ENCODE measurements around the gene SNN. TPM values are rescaled to one million over a fixed set of nuclear protein-coding genes. Genes with fewer than 3 reads are reported as not detected.
A peak's percentile ranks its signal among the peaks of the same experiment; 100 is the strongest.

Gene SNN
- total RNA-seq, 4 donors from 2014 or later = 30.7 to 66.9 (median 33.6) TPM

DNA sequence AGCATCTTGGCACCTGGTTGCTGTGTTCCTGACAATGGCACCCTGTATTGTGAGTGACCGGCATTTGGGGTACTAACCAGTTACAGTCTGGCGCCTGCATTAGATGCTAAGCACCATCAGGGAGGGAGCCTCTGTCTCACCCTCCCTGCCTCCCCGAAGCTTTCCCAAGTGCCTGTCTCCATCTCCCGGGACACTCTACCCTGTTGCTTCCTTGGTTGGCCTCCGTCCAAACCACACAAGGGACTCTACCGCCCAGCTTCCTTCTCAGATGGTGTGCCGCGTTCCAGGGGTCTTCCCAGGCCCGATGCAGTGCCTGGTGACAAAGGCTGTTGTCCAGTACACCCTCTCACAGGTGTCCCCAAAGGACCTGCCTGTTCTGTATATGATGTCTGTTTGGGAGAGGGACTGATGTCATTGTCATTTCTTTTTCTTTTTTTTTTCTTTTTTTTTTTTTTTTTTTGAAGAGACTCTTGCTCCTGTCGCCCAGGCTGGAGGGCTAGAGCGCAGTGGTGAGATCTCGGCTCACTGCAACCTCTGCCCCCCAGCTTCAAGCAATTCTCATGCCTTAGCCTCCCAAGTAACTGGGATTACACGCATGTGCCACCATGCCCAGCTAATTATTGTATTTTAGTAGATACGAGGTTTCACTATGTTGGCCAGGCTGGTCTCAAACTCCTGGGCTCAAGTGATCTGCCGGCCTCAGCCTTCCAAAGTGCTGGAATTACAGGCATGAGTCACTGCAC lies 6.7 kb downstream of the SNN start:
- no peak for DNase-seq (ENCODE audit: extremely low spot score)
- peaks cover 81 to 88% (median 85%) of the 10 kb centered on the region in 4 donors for H3K4me1 ChIP-seq
- TF ChIP-seq EP300 (IDR thresholded peaks at IDR 0.05) (no peak), CTCF (IDR thresholded peaks at IDR 0.05) (no peak), POLR2A (IDR thresholded peaks at IDR 0.05; ENCODE audit: low read depth) (no peak), POLR2AphosphoS5 (IDR thresholded peaks at IDR 0.05) (no peak)
- 49% methylated on average over 13 of the region's 15 CpGs for WGBS
- intact Hi-C loops (cut with DNase I) = loop anchor here (10.0 kb wide), 1 partner anchor 60 kb away; no protein-coding TSS in a partner anchor
- peaks cover 5 to 46% (median 42%) of the 10 kb centered on the region in 4 donors for H3K36me3 ChIP-seq
- H3K4me3 ChIP-seq = no peak overlapping the region
- peak overlapping the region in 3 of 4 donors; percentile 48 to 66 (median 52) for H3K27ac ChIP-seq (replicated peaks in 1 of 4)
- no peaks in the 10 kb centered on the region for H3K27me3 ChIP-seq
- no peaks in the 10 kb centered on the region for H3K9me3 ChIP-seq

- no peak for TF ChIP-seq EP300 (IDR thresholded peaks at IDR 0.05)
- TF ChIP-seq POLR2AphosphoS5 (IDR thresholded peaks at IDR 0.05) = no peak
- no peak for TF ChIP-seq CTCF (IDR thresholded peaks at IDR 0.05)
- no peak for TF ChIP-seq POLR2A (IDR thresholded peaks at IDR 0.05; ENCODE audit: low read depth)
- intact Hi-C loops (cut with DNase I) = loop anchor here (10.0 kb wide), 1 partner anchor 59 kb away; no protein-coding TSS in a partner anchor
Measured at GRCh38 chr16:11675561-11676511, 7.6 kb downstream of the SNN start.

DNA sequence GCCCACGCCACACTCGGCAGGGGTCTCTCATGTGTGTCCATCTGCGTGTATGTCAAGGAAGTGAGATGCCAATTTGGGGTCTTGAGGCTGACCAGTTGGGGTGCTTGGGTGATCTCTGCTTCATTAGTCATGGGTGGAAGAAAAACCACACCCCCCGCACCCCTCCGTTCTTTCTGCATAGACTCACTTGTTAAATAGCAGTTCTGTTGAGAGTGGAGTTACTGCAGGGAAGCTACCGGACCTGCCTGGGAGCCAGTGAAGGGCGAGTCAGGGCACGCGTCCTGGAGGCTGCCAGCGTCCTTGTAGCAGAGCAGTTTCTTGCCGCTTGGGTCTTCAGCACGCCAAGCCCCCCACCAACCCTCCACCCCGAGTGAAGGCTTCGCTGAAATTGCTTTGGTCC lies 8.5 kb downstream of the SNN start:
- no peaks in the 10 kb centered on the region for H3K27me3 ChIP-seq
- H3K27ac ChIP-seq (replicated peaks in 1 of 4) = peak overlapping the region in 2 of 4 donors; percentile 25 to 37
- H3K36me3 ChIP-seq = peaks cover 5 to 52% (median 52%) of the 10 kb centered on the region in 4 donors
- peaks cover 79 to 82% (median 81%) of the 10 kb centered on the region in 4 donors for H3K4me1 ChIP-seq
- intact Hi-C loops (cut with DNase I) = loop anchor here (10.0 kb wide), 1 partner anchor 58 kb away; no protein-coding TSS in a partner anchor
- TF ChIP-seq CTCF (IDR thresholded peaks at IDR 0.05) (no peak), EP300 (IDR thresholded peaks at IDR 0.05) (no peak), POLR2A (IDR thresholded peaks at IDR 0.05; ENCODE audit: low read depth) (no peak), POLR2AphosphoS5 (IDR thresholded peaks at IDR 0.05) (no peak)
- 86% methylated on average over 13 of the region's 14 CpGs for WGBS
- H3K4me3 ChIP-seq = no peak overlapping the region
- no peak for DNase-seq (ENCODE audit: extremely low spot score)
- no peaks in the 10 kb centered on the region for H3K9me3 ChIP-seq

More at GRCh38 chr16:11675561-11676511, 7.6 kb downstream of the SNN start:
- Histone ChIP-seq H3K4me3 (no peak overlapping the region), H3K27me3 (no peaks in the 10 kb centered on the region), H3K9me3 (no peaks in the 10 kb centered on the region), H3K27ac (replicated peaks in 1 of 4) (peak overlapping the region in 2 of 4 donors; percentile 13 to 66), H3K36me3 (peaks cover 5 to 49% (median 48%) of the 10 kb centered on the region in 4 donors), H3K4me1 (peaks cover 81 to 84% (median 82%) of the 10 kb centered on the region in 4 donors)
- WGBS = 90% methylated on average over 26 of the region's 42 CpGs
- DNase-seq (ENCODE audit: extremely low spot score) = no peak

GRCh38 chr16:11677451-11677951 lies 9.2 kb downstream of the SNN start:
- Histone ChIP-seq H3K4me1 (peaks cover 79 to 82% (median 81%) of the 10 kb centered on the region in 4 donors), H3K4me3 (no peak overlapping the region), H3K9me3 (no peaks in the 10 kb centered on the region), H3K27me3 (no peaks in the 10 kb centered on the region), H3K27ac (replicated peaks in 1 of 4) (peak overlapping the region; percentile 25 to 64 (median 42)), H3K36me3 (peaks cover 5 to 55% (median 52%) of the 10 kb centered on the region in 4 donors)
- no peak for DNase-seq (ENCODE audit: extremely low spot score)
- TF ChIP-seq POLR2A (IDR thresholded peaks at IDR 0.05; ENCODE audit: low read depth) (no peak), CTCF (IDR thresholded peaks at IDR 0.05) (no peak), EP300 (IDR thresholded peaks at IDR 0.05) (no peak), POLR2AphosphoS5 (IDR thresholded peaks at IDR 0.05) (no peak)
- intact Hi-C loops (cut with DNase I) = loop anchor here (10.0 kb wide), 1 partner anchor 57 kb away; no protein-coding TSS in a partner anchor
- 63% methylated on average over 9 of the region's 9 CpGs for WGBS
